Esophagus muscularis mucosa (tissue), 4 donors: ENCODE measurements around the gene OLA1. TPM values are rescaled to one million over a fixed set of nuclear protein-coding genes. Genes with fewer than 3 reads are reported as not detected.

Experiments
- DNase-seq: peaks from one replicate; pipeline ENCODE4 v3.0.0-alpha.2; 2017; ENCODE audit errors: extremely low spot score
- H3K27ac ChIP-seq, 4 donors: fragments of 200-600 bp; sonication (generic); replicated peaks in 1 of 4; 1 replicate in 3 of 4; 2 replicates in 1 of 4; pipeline ENCODE4 v1.5.1; 2016 to 2019; ENCODE audit warnings: mild to moderate bottlenecking in 1 of 4
- H3K27me3 ChIP-seq, 4 donors: fragments of 200-600 bp; sonication (generic); one replicate each; pipeline versions ENCODE4 v1.5.1 to v1.6.0; 2016 to 2019
- H3K36me3 ChIP-seq, 4 donors: fragments of 200-600 bp; sonication (generic); one replicate each; pipeline ENCODE4 v1.5.1; 2016 to 2019
- H3K4me1 ChIP-seq, 4 donors: fragments of 200-600 bp; sonication (generic); one replicate each; pipeline ENCODE4 v1.5.1; 2016 to 2019
- H3K4me3 ChIP-seq, 4 donors: fragments of 200-600 bp; sonication (generic); 1 replicate in 2 of 4; 2 replicates in 2 of 4; pipeline ENCODE4 v1.5.1; 2016 to 2019; ENCODE audit warnings: mild to moderate bottlenecking in 4 of 4, moderate library complexity in 1 of 4
- H3K9me3 ChIP-seq, 4 donors: fragments of 200-600 bp; sonication (generic); 1 replicate in 3 of 4; 2 replicates in 1 of 4; pipeline ENCODE4 v1.5.1; 2016 to 2019
- EP300 ChIP-seq: sonication (generic); formaldehyde crosslinking; IDR thresholded peaks from one replicate; pipeline ENCODE4 v1.6.1; 2017; ENCODE audit warnings: antibody characterized with exemption
- POLR2A ChIP-seq: fragments of 450-650 bp; IDR thresholded peaks from one replicate; pipeline ENCODE4 v1.6.1; 2017; ENCODE audit warnings: antibody characterized with exemption, moderate library complexity, mild to moderate bottlenecking, low read depth
- POLR2AphosphoS5 ChIP-seq, 2 donors: sonication (generic); formaldehyde crosslinking; IDR thresholded peaks; one replicate each; pipeline ENCODE4 v1.6.1; 2017; ENCODE audit warnings: antibody characterized with exemption in 2 of 2
- WGBS: methylation state at CpG from one replicate; pipeline ENCODE4 v1.1.5; 2018; 5-methylcytosine and 5-hydroxymethylcytosine counted together
- intact Hi-C: fragments of 100-400 bp; cut with DNase I; formaldehyde crosslinking; loops from one replicate; pipeline ENCODE4 v1.15.1; 2023
- total RNA-seq, 4 donors: library from RNA; depleted of rRNA; stranded (reverse); fragments of >200 nt; gene quantifications; one replicate each; pipeline versions ENCODE4 v1.1.0 to v1.2.1, GENCODE V29; 2016
- TF ChIP-seq, protein P1 (sequence below), 3 experiments: fragments of 200-600 bp in 2 of 3; fragments of 450-650 bp in 1 of 3; sonication (generic) in 2 of 3; IDR thresholded peaks; one replicate each; pipeline ENCODE4 v1.5.1; 2017 to 2019; ENCODE audit warnings: antibody characterized with exemption in 3 of 3, mild to moderate bottlenecking in 2 of 3, moderate library complexity in 1 of 3

OLA1 gene
- total RNA-seq, 4 donors from 2014 or later: 54.2 to 62.7 (median 60.1) TPM

DNA sequence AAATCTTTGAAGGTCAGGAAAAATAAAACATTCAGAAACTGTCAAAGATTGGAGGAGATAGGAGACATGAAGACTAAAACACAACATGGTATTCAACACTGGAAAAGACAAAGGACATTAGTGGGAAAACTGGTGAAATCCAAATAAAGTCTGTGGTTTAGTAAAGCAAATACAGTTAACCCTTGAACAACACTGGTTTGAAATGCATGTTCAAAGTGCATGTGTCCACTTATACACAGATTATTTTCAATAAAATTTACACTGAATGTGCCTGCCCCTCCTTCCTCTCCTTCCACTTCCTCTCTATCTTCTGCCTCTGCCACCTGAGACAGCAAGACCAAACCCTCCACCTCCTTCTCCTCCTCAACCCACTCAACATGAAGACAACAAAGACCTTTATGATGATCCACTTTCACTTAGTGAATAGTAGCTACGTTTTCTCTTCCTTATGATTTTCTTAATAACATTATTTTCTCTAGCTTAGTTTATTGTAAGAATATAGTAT lies 14.5 kb downstream of the OLA1 start:
- H3K27ac ChIP-seq: no peak overlapping the region
- peaks cover 0 to 2% (median 0%) of the 10 kb centered on the region in 4 donors for H3K36me3 ChIP-seq
- H3K27me3 ChIP-seq: no peaks in the 10 kb centered on the region
- DNase-seq: no peak
- intact Hi-C loops: no loop called here
- no peak overlapping the region for H3K4me3 ChIP-seq
- no peaks in the 10 kb centered on the region for H3K4me1 ChIP-seq
- H3K9me3 ChIP-seq: no peaks in the 10 kb centered on the region
- WGBS: 92% methylated on average over 1 of the region's 1 CpG
- TF ChIP-seq POLR2A (no peak), EP300 (no peak), POLR2AphosphoS5 (IDR thresholded peaks at IDR 0.05) (no peak)
- TF ChIP-seq, protein P1, sequence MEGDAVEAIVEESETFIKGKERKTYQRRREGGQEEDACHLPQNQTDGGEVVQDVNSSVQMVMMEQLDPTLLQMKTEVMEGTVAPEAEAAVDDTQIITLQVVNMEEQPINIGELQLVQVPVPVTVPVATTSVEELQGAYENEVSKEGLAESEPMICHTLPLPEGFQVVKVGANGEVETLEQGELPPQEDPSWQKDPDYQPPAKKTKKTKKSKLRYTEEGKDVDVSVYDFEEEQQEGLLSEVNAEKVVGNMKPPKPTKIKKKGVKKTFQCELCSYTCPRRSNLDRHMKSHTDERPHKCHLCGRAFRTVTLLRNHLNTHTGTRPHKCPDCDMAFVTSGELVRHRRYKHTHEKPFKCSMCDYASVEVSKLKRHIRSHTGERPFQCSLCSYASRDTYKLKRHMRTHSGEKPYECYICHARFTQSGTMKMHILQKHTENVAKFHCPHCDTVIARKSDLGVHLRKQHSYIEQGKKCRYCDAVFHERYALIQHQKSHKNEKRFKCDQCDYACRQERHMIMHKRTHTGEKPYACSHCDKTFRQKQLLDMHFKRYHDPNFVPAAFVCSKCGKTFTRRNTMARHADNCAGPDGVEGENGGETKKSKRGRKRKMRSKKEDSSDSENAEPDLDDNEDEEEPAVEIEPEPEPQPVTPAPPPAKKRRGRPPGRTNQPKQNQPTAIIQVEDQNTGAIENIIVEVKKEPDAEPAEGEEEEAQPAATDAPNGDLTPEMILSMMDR (IDR thresholded peaks at IDR 0.05): no peak

DNA sequence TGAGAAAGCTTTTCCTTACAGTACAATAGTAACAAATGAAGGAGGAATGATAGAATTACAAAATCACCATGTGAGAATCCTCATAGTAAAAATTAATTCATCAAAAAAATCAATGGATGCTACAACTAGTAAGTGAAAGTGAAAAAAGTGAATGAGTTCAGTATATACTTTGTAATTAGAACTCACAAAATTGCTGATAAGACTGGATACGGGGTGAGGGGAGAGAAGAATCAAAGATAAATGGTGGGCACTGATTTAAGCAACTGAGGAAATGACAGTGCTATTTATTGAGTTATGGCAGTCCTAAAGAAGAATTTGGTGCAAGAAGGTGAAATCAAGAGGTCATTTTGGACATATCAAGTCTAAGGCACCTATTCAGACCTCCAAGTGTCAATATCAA lies 20.6 kb downstream of the OLA1 start:
- TF ChIP-seq, protein P1 (IDR thresholded peaks at IDR 0.05): no peak
- no peak for TF ChIP-seq POLR2AphosphoS5 (IDR thresholded peaks at IDR 0.05)
- no peak for TF ChIP-seq POLR2A
- TF ChIP-seq EP300: no peak
- intact Hi-C loops: no loop called here
- Histone ChIP-seq H3K36me3 (peaks cover 5 to 35% (median 17%) of the 10 kb centered on the region in 4 donors), H3K4me1 (no peaks in the 10 kb centered on the region), H3K4me3 (no peak overlapping the region), H3K9me3 (no peaks in the 10 kb centered on the region), H3K27me3 (no peaks in the 10 kb centered on the region), H3K27ac (no peak overlapping the region)
- WGBS: 89% methylated on average over 1 of the region's 1 CpG
- DNase-seq: no peak

DNA sequence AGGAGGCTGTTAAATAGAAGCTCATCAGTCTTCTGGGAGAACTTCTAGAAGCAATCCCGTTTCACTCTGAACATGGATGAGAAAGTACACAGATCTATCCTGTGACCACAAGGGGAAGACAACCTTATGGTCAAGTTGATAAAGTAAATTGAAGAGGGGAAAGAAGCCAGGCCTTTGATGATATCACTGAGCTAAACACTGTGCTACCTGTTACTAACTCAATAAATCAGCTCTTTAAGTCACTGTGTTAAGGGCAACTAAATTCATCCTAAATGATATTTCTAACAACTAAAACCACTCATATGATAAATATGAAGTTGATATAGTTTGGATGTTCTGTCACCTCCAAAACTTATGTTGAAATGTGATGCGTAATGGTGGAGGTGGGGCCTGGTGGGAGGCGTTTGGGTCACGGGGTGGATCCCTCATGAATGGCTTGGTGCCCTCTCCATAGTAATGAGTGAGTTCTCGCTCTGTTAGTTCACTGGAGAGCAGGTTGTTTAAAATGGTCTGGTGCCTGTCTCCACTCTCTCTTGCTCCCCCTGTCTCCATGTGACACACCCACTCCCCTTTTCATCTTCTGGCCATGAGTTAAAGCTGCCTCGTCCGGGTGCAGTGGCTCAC lies 23.6 kb downstream of the OLA1 start:
- Histone ChIP-seq H3K27me3 (no peaks in the 10 kb centered on the region), H3K9me3 (no peaks in the 10 kb centered on the region), H3K27ac (no peak overlapping the region), H3K4me3 (no peak overlapping the region), H3K4me1 (no peaks in the 10 kb centered on the region), H3K36me3 (peaks cover 5 to 43% (median 27%) of the 10 kb centered on the region in 4 donors)
- intact Hi-C loops: no loop called here
- TF ChIP-seq EP300: no peak
- TF ChIP-seq POLR2AphosphoS5 (IDR thresholded peaks at IDR 0.05): no peak
- TF ChIP-seq POLR2A: no peak
- TF ChIP-seq, protein P1 (IDR thresholded peaks at IDR 0.05): no peak
- DNase-seq: no peak
- 94% methylated on average over 7 of the region's 7 CpGs for WGBS

DNA sequence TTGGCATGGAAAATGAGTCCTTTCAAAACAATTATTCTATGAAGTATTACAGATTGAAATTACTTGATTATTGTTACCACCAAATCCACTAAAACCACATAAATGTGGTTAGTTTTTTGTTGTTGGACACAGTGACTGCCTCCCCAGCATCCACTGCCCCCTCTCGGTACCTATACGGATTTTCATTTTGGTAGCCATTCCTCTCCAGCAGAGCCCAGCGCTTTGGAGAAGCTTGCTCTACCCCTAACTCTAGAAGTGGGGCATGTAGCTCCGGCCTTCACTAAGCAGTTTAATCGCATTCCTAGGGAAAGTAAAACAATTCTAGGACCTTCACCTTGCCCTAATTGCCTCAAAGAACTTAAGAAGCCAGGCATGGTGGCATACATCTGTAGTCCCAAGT lies 24.2 kb downstream of the OLA1 start:
- H3K36me3 ChIP-seq: peaks cover 5 to 43% (median 27%) of the 10 kb centered on the region in 4 donors
- no peak for TF ChIP-seq POLR2A
- TF ChIP-seq, protein P1 (IDR thresholded peaks at IDR 0.05): no peak
- no peak for TF ChIP-seq EP300
- TF ChIP-seq POLR2AphosphoS5 (IDR thresholded peaks at IDR 0.05): no peak
- H3K27ac ChIP-seq: no peak overlapping the region
- no peak overlapping the region for H3K4me3 ChIP-seq
- H3K9me3 ChIP-seq: no peaks in the 10 kb centered on the region
- H3K4me1 ChIP-seq: no peaks in the 10 kb centered on the region
- 79% methylated on average over 5 of the region's 5 CpGs for WGBS
- no peaks in the 10 kb centered on the region for H3K27me3 ChIP-seq
- no peak for DNase-seq
- intact Hi-C loops: no loop called here
